Measurements from ENCODE around the gene SERPINA12. TPM values are rescaled to one million over a fixed set of nuclear protein-coding genes. Genes with fewer than 3 reads are reported as not detected.

Gene SERPINA12
- total and polyA plus RNA-seq, 7 donors: not detected

DNA sequence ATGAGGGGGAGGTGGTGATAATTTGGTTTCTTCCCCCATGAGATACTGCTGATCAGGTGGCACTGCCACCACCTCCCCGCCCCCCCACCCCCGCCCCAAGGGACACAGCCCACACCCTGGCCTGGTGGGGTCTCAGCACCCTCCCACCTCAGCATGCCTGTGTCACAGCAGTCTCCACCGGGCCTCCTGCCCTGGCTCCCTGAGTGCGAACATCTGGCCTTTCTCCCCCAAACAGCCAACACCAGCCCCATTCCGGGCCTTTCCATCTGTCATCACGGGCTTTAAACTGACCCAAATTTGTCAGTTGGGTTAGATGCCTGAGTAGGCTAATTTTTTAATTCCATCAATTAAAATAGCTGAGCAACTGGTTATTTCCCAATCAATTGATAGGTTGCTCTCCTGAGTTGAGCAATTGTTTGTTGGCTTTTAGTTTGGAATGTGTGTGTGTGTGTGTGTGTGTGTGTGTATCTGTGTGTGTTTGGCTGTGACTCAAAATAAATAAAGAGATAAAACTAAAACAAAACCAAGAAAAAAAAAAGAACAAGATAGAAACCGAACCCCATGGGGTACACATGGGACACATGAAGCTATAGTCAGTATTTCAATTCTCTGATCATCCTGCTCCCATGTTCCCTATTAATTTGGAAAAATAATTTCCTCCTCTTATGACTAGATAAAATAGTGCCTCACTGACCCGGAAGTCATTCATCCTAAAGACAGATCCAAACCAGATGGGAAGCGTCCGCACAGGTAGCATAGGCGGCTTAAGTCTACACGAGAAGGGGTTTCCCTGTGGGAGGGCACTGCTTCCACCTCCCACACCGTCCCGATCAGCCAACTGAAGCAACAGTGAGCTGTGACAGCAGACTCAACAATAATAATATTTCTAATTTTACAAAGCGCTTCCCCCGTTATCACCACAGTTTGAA lies 7.4 kb downstream of the SERPINA12 start:
- no peak overlapping the region for H3K4me3 ChIP-seq
- no peak for DNase-seq
- H3K27ac ChIP-seq: no peak overlapping the region
- TF ChIP-seq, protein P1, sequence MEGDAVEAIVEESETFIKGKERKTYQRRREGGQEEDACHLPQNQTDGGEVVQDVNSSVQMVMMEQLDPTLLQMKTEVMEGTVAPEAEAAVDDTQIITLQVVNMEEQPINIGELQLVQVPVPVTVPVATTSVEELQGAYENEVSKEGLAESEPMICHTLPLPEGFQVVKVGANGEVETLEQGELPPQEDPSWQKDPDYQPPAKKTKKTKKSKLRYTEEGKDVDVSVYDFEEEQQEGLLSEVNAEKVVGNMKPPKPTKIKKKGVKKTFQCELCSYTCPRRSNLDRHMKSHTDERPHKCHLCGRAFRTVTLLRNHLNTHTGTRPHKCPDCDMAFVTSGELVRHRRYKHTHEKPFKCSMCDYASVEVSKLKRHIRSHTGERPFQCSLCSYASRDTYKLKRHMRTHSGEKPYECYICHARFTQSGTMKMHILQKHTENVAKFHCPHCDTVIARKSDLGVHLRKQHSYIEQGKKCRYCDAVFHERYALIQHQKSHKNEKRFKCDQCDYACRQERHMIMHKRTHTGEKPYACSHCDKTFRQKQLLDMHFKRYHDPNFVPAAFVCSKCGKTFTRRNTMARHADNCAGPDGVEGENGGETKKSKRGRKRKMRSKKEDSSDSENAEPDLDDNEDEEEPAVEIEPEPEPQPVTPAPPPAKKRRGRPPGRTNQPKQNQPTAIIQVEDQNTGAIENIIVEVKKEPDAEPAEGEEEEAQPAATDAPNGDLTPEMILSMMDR (IDR thresholded peaks at IDR 0.05): no peak
- no peaks in the 10 kb centered on the region for H3K27me3 ChIP-seq (ENCODE audit: insufficient read depth in 3 of 3, low read length in 2 of 3)
- no peaks in the 10 kb centered on the region for H3K9me3 ChIP-seq
- H3K4me1 ChIP-seq: no peaks in the 10 kb centered on the region
- no peaks in the 10 kb centered on the region for H3K36me3 ChIP-seq (ENCODE audit: insufficient read depth in 1 of 2, low read depth in 1 of 2)
- WGBS, 3 donors: 71 to 75% (median 74%) methylated on average over 14 to 16 of the region's 16 CpGs
- intact Hi-C loops (cut with DNase I): no loop called here
- no peak for ATAC-seq

DNA sequence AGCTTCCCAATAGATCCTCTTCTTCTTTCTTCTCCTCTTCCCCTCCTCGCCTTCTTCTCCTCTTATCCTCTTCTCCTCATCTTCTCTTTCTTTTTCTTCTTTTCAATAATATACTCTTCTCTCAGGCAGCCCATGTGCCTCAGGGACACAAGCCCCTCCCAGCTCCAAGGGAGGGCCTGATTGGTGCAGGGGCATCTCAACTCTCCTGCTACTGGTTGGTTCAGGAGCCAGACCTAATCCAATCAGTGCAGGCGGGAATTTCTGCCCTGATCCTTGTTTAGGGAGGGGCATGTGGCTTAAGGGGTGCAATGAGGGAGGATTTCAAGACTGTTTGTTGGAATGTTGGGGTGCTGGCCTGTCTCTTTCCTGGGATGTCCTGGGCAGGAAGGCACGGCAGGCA lies 9.0 kb downstream of the SERPINA12 start:
- ATAC-seq (no peak), DNase-seq (no peak)
- Histone ChIP-seq H3K9me3 (no peaks in the 10 kb centered on the region), H3K27me3 (ENCODE audit: insufficient read depth in 3 of 3, low read length in 2 of 3) (no peaks in the 10 kb centered on the region), H3K36me3 (ENCODE audit: insufficient read depth in 1 of 2, low read depth in 1 of 2) (no peaks in the 10 kb centered on the region), H3K4me1 (no peaks in the 10 kb centered on the region), H3K27ac (no peak overlapping the region), H3K4me3 (no peak overlapping the region)
- intact Hi-C loops (cut with DNase I): no loop called here
- WGBS, 3 donors: 70 to 81% (median 72%) methylated on average over 3 of the region's 3 CpGs
- TF ChIP-seq, protein P1 (IDR thresholded peaks at IDR 0.05): no peak

DNA sequence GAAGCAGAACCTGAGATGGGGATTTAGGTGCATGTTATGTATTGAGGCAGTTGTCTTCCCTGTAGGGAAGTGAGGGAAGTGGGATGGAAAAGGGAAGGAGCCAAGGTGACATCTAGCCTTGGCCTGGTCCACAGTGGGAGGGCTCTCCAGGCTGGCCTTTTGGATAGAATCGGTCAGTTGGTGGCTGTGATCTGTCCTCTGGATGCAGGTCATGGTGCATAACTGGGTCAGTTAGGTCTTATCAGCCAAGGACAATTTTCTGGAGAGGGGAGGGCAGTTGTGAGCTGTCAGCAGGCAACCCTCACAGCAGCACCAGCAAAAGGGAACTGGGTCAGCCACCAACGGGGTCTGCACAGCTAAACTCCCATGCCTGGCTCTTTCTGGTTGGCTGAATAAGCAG lies 9.6 kb downstream of the SERPINA12 start:
- Histone ChIP-seq H3K4me1 (no peaks in the 10 kb centered on the region), H3K4me3 (no peak overlapping the region), H3K9me3 (no peaks in the 10 kb centered on the region), H3K36me3 (ENCODE audit: insufficient read depth in 1 of 2, low read depth in 1 of 2) (no peaks in the 10 kb centered on the region), H3K27ac (no peak overlapping the region), H3K27me3 (ENCODE audit: insufficient read depth in 3 of 3, low read length in 2 of 3) (peaks cover 0 to under 1% (median 0%) of the 10 kb centered on the region in 3 donors)
- DNase-seq (no peak), ATAC-seq (no peak)
- TF ChIP-seq, protein P1 (IDR thresholded peaks at IDR 0.05): no peak
- intact Hi-C loops (cut with DNase I): no loop called here
- WGBS, 3 donors: 60 to 75% (median 73%) methylated on average over 2 of the region's 2 CpGs

DNA sequence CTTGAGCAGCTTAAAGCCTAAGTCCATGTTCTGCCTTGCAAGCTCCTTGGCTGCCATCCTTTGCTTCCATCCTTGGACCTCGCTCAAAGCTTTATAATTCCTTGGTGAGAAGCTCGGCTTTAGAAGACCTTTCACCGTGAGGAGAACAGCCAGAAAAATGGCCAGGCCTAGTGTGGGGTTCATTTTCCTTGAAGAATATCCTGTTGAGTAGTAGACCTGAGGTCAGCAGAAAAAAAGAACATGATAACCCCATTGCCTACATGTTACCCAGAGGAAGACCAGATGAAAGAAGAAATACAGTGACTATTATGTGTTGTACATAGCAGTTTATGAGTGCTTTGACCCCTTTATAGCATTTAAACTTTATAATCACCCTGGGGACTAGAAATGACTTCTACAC lies 11.1 kb downstream of the SERPINA12 start:
- no peak for DNase-seq
- intact Hi-C loops (cut with DNase I): no loop called here
- H3K36me3 ChIP-seq (ENCODE audit: insufficient read depth in 1 of 2, low read depth in 1 of 2): no peaks in the 10 kb centered on the region
- H3K27ac ChIP-seq: no peak overlapping the region
- ATAC-seq: no peak
- H3K27me3 ChIP-seq (ENCODE audit: insufficient read depth in 3 of 3, low read length in 2 of 3): peaks cover 0 to 2% (median 0%) of the 10 kb centered on the region in 3 donors
- TF ChIP-seq, protein P1 (IDR thresholded peaks at IDR 0.05): no peak
- H3K4me3 ChIP-seq: no peak overlapping the region
- H3K4me1 ChIP-seq: no peaks in the 10 kb centered on the region
- 77 to 79% (median 78%) methylated on average over 3 of the region's 3 CpGs for WGBS, 3 donors
- H3K9me3 ChIP-seq: no peaks in the 10 kb centered on the region

Measured in psoas muscle (tissue), 8 donors.